ENCODE results near the gene NXN. TPM values are rescaled to one million over a fixed set of nuclear protein-coding genes. Genes with fewer than 3 reads are reported as not detected.
A peak's percentile ranks its signal among the peaks of the same experiment; 100 is the strongest.
"Not testable (repeated sequence)": the region's sequence is repeated elsewhere in the genome, so short reads cannot be mapped to it uniquely, and the experiment has no call there.

Gene NXN
- total and polyA plus RNA-seq, 7 donors, result 33.4 to 92.5 (median 73.8) TPM

DNA sequence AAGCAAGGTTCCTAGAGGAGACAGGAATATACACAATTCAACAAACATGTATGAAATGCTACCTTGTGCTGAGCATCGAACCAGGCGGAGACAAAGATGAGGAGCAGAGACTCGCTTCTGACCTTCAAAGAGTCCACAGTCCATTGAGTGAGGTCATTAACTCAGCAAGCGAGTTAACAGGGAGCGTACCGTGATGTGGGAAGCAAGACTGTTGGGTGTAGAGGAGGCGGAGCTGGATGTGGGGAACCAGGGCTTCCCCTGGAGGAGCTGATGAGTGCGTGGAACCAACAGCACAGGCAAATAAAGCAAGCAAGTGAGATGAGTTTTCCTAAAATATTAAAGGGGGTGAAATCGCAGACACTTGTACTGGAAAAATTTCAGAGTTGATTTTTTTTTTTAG, 65.0 kb downstream of the NXN start:
- Histone ChIP-seq H3K27me3 (ENCODE audit: insufficient read depth in 3 of 3, low read length in 2 of 3) (no peaks in the 10 kb centered on the region), H3K9me3 (no peaks in the 10 kb centered on the region), H3K4me1 (peaks cover 28% of the 10 kb centered on the region), H3K36me3 (ENCODE audit: insufficient read depth in 1 of 2, low read depth in 1 of 2) (no peaks in the 10 kb centered on the region), H3K4me3 (no peak overlapping the region), H3K27ac (peak overlapping the region; percentile 38)
- intact Hi-C loops (cut with DNase I), result no loop called here
- DNase-seq (no peak), ATAC-seq (no peak)
- 94 to 96% (median 94%) methylated on average over 9 of the region's 9 CpGs for WGBS, 3 donors
- TF ChIP-seq, protein P1, sequence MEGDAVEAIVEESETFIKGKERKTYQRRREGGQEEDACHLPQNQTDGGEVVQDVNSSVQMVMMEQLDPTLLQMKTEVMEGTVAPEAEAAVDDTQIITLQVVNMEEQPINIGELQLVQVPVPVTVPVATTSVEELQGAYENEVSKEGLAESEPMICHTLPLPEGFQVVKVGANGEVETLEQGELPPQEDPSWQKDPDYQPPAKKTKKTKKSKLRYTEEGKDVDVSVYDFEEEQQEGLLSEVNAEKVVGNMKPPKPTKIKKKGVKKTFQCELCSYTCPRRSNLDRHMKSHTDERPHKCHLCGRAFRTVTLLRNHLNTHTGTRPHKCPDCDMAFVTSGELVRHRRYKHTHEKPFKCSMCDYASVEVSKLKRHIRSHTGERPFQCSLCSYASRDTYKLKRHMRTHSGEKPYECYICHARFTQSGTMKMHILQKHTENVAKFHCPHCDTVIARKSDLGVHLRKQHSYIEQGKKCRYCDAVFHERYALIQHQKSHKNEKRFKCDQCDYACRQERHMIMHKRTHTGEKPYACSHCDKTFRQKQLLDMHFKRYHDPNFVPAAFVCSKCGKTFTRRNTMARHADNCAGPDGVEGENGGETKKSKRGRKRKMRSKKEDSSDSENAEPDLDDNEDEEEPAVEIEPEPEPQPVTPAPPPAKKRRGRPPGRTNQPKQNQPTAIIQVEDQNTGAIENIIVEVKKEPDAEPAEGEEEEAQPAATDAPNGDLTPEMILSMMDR (IDR thresholded peaks at IDR 0.05), result no peak

DNA sequence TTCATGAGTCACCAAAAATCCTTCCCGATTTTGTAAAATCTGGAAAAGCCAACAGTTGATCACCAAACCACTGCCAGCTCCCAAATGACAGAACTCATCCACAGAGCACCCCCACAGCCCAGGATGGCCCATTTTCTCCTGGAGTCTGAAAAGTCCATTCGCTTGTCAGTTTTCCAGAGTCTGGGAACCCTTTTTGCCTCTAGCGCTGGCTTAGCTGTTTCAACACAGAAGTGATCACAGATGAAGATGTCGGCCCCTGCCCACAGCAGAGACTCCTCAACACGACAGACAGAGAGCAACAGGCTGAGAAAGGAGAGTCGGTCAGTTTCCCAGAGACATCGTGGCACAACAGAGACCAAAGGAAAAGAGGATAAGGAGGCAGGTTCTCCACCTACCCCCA, 66.4 kb downstream of the NXN start:
- Histone ChIP-seq H3K4me1 (peaks cover 33% of the 10 kb centered on the region), H3K27me3 (ENCODE audit: insufficient read depth in 3 of 3, low read length in 2 of 3) (no peaks in the 10 kb centered on the region), H3K36me3 (ENCODE audit: insufficient read depth in 1 of 2, low read depth in 1 of 2) (no peaks in the 10 kb centered on the region), H3K27ac (no peak overlapping the region), H3K9me3 (no peaks in the 10 kb centered on the region), H3K4me3 (no peak overlapping the region)
- DNase-seq (no peak), ATAC-seq (no peak)
- WGBS, 3 donors, result 84 to 90% (median 88%) methylated on average over 7 of the region's 7 CpGs
- intact Hi-C loops (cut with DNase I), result no loop called here
- TF ChIP-seq, protein P1 (IDR thresholded peaks at IDR 0.05), result no peak

DNA sequence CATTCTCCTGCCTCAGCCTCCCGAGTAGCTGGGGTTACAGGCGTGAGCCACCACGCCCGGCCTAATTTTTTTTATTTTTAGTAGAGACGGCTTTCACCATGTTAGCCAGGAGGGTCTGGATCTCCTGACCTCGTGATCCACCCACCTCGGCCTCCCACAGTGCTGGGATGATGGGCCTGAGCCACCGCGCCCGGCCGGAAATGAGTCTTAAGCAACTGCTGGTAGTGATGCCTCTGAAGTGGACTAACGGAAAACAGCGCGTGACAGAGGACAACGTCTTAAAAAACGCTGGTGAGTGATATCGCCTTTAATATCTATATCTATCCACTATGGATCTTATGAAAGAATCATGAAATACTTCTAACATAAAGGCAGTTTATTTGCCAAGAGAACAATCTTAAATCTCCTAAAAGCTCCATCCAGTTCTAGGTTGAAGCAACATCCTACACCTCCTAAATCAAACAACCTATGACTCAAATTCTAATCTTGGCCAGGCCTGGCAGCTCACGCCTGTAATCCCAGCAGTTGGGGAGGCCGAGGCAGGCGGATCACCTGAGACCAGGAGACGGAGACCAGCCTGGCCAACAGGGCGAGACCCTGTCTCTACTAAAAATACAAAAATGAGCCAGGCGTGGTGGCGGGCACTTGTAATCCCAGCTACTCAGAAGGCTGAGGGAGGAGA, 69.8 kb downstream of the NXN start:
- no peak overlapping the region for H3K4me3 ChIP-seq
- peak; percentile 84 to 90 (median 88) for ATAC-seq
- H3K4me1 ChIP-seq, result peaks cover 27% of the 10 kb centered on the region
- peak in 1 of 2 donors; percentile 67 for DNase-seq
- H3K27me3 ChIP-seq (ENCODE audit: insufficient read depth in 3 of 3, low read length in 2 of 3), result no peaks in the 10 kb centered on the region
- intact Hi-C loops (cut with DNase I), result loop anchor here in 1 of 2 donors (10.0 kb wide), 1 partner anchor 45 kb away; no protein-coding TSS in a partner anchor
- WGBS, 3 donors, result 75 to 89% (median 76%) methylated on average over 24 of the region's 24 CpGs
- TF ChIP-seq, protein P1 (IDR thresholded peaks at IDR 0.05), result no peak
- no peaks in the 10 kb centered on the region for H3K36me3 ChIP-seq (ENCODE audit: insufficient read depth in 1 of 2, low read depth in 1 of 2)
- peak overlapping the region; percentile 77 for H3K27ac ChIP-seq
- H3K9me3 ChIP-seq, result no peaks in the 10 kb centered on the region

DNA sequence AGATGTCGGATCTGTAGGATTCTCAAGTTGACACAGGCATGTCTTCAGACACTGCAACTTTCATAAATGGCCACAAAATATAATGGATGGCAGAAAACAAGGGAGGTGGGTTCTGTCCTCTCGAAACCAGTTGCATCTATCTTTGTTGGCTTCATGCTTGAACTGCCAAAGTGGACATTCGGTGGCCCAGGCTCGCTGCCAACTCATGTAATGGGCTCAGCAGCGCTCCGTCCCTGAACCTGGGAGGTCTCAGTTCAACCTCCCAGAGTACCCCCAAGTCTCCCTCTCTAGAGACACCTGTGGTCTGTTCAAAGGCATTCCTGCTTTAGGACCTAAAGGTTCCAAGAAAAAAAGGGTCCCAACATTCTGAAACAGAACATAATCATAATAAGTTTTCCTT, 71.9 kb downstream of the NXN start:
- DNase-seq, result no peak
- 57 to 71% (median 61%) methylated on average over 6 of the region's 6 CpGs for WGBS, 3 donors

DNA sequence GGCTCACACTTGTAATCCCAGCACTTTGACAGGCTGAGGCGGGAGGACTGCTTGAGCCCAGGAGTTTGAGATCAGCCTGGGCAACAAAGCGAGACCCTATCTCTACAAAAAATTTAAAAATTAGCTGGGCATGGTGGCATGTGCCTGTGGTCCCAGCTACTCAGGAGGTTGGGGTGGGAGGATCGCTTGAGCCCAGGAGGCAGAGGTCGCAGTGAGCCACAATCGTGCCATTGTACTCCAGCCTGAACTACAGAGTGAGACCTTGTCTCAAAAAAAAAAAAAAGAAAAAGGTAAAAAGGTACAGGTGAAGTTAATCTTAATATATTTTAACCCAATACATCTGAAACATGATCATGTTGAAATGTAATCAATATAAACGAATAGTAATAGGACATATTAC, 73.9 kb downstream of the NXN start:
- not testable (repeated sequence) for H3K9me3 ChIP-seq; ATAC-seq; H3K27me3 ChIP-seq (ENCODE audit: insufficient read depth in 3 of 3, low read length in 2 of 3); H3K27ac ChIP-seq; DNase-seq; H3K36me3 ChIP-seq (ENCODE audit: insufficient read depth in 1 of 2, low read depth in 1 of 2); H3K4me3 ChIP-seq
- peaks cover 37% of the 10 kb centered on the region for H3K4me1 ChIP-seq
- 92 to 97% (median 95%) methylated on average over 6 of the region's 6 CpGs for WGBS, 3 donors
- intact Hi-C loops (cut with DNase I), result loop anchor here in 1 of 2 donors (10.0 kb wide), 1 partner anchor 49 kb away; no protein-coding TSS in a partner anchor

More for the DNA sequence above, 71.9 kb downstream of the NXN start:
- H3K4me1 ChIP-seq, result peaks cover 31% of the 10 kb centered on the region
- H3K9me3 ChIP-seq, result no peaks in the 10 kb centered on the region
- TF ChIP-seq, protein P1 (IDR thresholded peaks at IDR 0.05), result no peak
- no peaks in the 10 kb centered on the region for H3K27me3 ChIP-seq (ENCODE audit: insufficient read depth in 3 of 3, low read length in 2 of 3)
- no peak overlapping the region for H3K27ac ChIP-seq
- H3K4me3 ChIP-seq, result no peak overlapping the region
- intact Hi-C loops (cut with DNase I), result loop anchor here in 1 of 2 donors (10.0 kb wide), 1 partner anchor 47 kb away; no protein-coding TSS in a partner anchor
- no peaks in the 10 kb centered on the region for H3K36me3 ChIP-seq (ENCODE audit: insufficient read depth in 1 of 2, low read depth in 1 of 2)
- ATAC-seq, result no peak

Measured in psoas muscle (tissue), 8 donors.